ENCODE data around the gene LRIG1. TPM values are rescaled to one million over a fixed set of nuclear protein-coding genes. Genes with fewer than 3 reads are reported as not detected.

Gene LRIG1
- total RNA-seq, 1 donor, result 14.1 TPM

GRCh38 chr3:66409771-66410754 lies 90.8 kb downstream of the LRIG1 start:
- no peak for TF ChIP-seq CTCF (IDR thresholded peaks at IDR 0.05; ENCODE audit: extremely low read depth, low read depth, low read length)
- Histone ChIP-seq H3K4me2 (ENCODE audit: insufficient read depth, low read length) (no peak overlapping the region), H4K20me1 (ENCODE audit: insufficient read depth, low read length) (peaks cover 2% of the 10 kb centered on the region), H3K27me3 (ENCODE audit: insufficient read depth, low read length) (no peaks in the 10 kb centered on the region), H2AFZ (ENCODE audit: low read length) (no peak overlapping the region), H3K4me1 (ENCODE audit: insufficient read depth, low read length) (peaks cover 20% of the 10 kb centered on the region), H3K79me2 (ENCODE audit: insufficient read depth, low read length) (no peaks in the 10 kb centered on the region), H3K27ac (ENCODE audit: low read depth, low read length) (no peak overlapping the region), H3K36me3 (ENCODE audit: insufficient read depth, low read length) (peaks cover 2% of the 10 kb centered on the region), H3K9me3 (ENCODE audit: low read depth, low read length) (no peaks in the 10 kb centered on the region), H3K4me3 (ENCODE audit: insufficient read depth, low read length) (no peak overlapping the region)
- DNase-seq (ENCODE audit: insufficient read length, low spot score, missing footprints), result no peak

DNA sequence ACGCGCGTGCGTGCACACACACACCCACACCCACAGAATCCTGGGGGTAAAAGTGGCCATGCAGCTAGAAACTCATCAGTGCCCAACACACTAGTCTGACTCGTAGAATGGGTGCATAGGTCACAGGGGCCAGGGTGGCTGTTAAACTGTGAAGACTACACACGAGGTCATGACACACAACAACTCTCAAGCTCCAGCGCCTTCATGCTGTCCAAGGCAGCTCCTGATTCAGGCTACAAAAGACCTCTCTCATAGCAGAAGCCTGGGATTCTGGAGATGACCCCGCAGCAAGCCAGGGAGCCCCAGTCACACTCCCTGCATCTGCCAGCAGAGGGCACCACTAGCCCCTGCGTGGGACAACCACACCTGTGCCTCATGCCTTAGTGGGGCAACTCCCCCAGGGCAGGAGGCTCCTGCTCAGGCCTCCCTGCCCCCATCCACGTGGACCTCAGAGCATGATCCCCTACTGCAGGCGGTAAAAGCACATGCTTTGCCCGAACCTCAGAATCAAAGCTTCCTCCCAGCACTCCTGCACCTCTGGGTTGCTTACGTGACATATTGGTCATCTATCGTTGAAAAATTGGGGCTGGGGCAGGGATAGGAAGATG lies 93.1 kb downstream of the LRIG1 start:
- Histone ChIP-seq H3K27me3 (ENCODE audit: insufficient read depth, low read length) (no peaks in the 10 kb centered on the region), H3K79me2 (ENCODE audit: insufficient read depth, low read length) (no peaks in the 10 kb centered on the region), H4K20me1 (ENCODE audit: insufficient read depth, low read length) (peaks cover 2% of the 10 kb centered on the region), H2AFZ (ENCODE audit: low read length) (no peak overlapping the region), H3K9me3 (ENCODE audit: low read depth, low read length) (no peaks in the 10 kb centered on the region), H3K4me2 (ENCODE audit: insufficient read depth, low read length) (no peak overlapping the region), H3K4me1 (ENCODE audit: insufficient read depth, low read length) (peaks cover 16% of the 10 kb centered on the region), H3K27ac (ENCODE audit: low read depth, low read length) (no peak overlapping the region), H3K36me3 (ENCODE audit: insufficient read depth, low read length) (peaks cover 2% of the 10 kb centered on the region), H3K4me3 (ENCODE audit: insufficient read depth, low read length) (no peak overlapping the region)
- TF ChIP-seq CTCF (IDR thresholded peaks at IDR 0.05; ENCODE audit: extremely low read depth, low read depth, low read length), result peak; percentile 93
- peak; percentile 96 for DNase-seq (ENCODE audit: insufficient read length, low spot score, missing footprints)

DNA sequence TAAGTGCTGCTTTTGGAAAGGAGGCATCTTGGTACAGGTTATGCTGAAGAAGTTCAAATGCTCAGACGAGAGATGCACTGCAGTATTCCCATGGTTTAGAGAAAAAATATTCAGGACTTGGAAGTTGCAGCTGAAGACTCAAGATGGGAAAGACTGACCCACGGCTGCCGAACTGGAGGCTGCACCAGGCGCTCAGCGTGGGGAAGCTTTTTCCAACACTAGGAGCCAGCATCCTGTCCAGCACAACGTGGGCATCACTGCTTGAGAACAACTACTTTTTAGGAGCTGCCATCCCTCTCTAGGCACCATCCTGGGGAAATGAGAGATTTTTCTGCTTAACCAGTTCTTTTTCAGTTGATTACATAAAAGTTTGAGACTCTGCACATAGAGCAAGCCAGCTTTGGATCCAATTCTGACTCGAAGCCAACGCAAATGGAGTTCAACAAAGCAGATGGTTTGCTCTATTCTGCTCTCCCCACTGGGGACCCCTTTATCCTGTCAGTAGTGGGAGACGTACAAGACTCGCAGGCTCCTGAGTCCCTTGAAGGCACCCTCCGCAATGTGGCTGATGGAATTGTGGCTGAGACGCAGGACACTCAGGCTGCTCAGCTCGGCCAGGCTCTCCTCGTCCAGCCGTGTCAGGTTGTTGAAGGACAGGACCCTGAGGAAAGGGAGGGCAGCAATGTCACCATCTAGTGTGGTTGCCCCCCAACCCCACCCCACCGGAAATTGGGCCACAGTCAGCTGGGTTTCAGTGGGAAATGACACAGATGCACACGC lies 93.8 kb downstream of the LRIG1 start:
- no peaks in the 10 kb centered on the region for H3K27me3 ChIP-seq (ENCODE audit: insufficient read depth, low read length)
- no peak overlapping the region for H3K4me3 ChIP-seq (ENCODE audit: insufficient read depth, low read length)
- TF ChIP-seq CTCF (IDR thresholded peaks at IDR 0.05; ENCODE audit: extremely low read depth, low read depth, low read length), result no peak
- no peak overlapping the region for H3K27ac ChIP-seq (ENCODE audit: low read depth, low read length)
- H2AFZ ChIP-seq (ENCODE audit: low read length), result no peak overlapping the region
- no peaks in the 10 kb centered on the region for H3K79me2 ChIP-seq (ENCODE audit: insufficient read depth, low read length)
- H4K20me1 ChIP-seq (ENCODE audit: insufficient read depth, low read length), result peaks cover 2% of the 10 kb centered on the region
- DNase-seq (ENCODE audit: insufficient read length, low spot score, missing footprints), result no peak
- H3K4me1 ChIP-seq (ENCODE audit: insufficient read depth, low read length), result peaks cover 20% of the 10 kb centered on the region
- no peaks in the 10 kb centered on the region for H3K9me3 ChIP-seq (ENCODE audit: low read depth, low read length)
- H3K36me3 ChIP-seq (ENCODE audit: insufficient read depth, low read length), result peaks cover under 1% of the 10 kb centered on the region
- no peak overlapping the region for H3K4me2 ChIP-seq (ENCODE audit: insufficient read depth, low read length)

All from osteoblast (primary cell).